ENCODE data around the gene PARD3B.

The PARD3B gene

GRCh38 chr2:204964414-204964813 lies 419.1 kb downstream of the PARD3B start:
- no peaks in the 10 kb centered on the region for H3K27me3 ChIP-seq
- H3K4me3 ChIP-seq (ENCODE audit: low read depth in 1 of 2, low read length in 1 of 2): no peak overlapping the region
- TF ChIP-seq, protein P1, sequence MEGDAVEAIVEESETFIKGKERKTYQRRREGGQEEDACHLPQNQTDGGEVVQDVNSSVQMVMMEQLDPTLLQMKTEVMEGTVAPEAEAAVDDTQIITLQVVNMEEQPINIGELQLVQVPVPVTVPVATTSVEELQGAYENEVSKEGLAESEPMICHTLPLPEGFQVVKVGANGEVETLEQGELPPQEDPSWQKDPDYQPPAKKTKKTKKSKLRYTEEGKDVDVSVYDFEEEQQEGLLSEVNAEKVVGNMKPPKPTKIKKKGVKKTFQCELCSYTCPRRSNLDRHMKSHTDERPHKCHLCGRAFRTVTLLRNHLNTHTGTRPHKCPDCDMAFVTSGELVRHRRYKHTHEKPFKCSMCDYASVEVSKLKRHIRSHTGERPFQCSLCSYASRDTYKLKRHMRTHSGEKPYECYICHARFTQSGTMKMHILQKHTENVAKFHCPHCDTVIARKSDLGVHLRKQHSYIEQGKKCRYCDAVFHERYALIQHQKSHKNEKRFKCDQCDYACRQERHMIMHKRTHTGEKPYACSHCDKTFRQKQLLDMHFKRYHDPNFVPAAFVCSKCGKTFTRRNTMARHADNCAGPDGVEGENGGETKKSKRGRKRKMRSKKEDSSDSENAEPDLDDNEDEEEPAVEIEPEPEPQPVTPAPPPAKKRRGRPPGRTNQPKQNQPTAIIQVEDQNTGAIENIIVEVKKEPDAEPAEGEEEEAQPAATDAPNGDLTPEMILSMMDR (IDR thresholded peaks at IDR 0.05): no peak
- no peaks in the 10 kb centered on the region for H3K4me1 ChIP-seq (ENCODE audit: control insufficient read depth in 1 of 2, insufficient read depth in 1 of 2, low read depth in 1 of 2, low read length in 1 of 2)
- H3K9me3 ChIP-seq: no peaks in the 10 kb centered on the region
- no peaks in the 10 kb centered on the region for H3K36me3 ChIP-seq
- H3K27ac ChIP-seq: no peak overlapping the region

DNA sequence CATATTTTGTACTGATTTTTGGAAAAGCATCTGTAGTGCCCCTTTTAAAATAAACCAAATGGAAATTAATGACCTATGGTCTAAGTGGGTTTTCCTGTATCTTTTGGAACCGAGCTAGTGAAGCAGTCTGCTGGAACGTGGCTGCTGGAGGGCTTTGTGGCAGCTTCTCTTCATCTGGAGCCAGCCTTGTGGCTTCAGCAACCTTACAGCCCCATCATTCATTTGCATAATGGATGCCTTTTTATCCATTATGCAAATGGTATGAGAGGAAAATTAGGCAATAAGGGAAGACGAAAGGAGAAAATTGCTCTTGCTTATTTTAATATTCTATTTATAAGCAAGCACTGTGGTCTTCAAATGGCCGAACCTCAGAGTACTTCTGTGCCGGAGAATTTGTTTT lies 421.0 kb downstream of the PARD3B start:
- no peaks in the 10 kb centered on the region for H3K9me3 ChIP-seq
- no peaks in the 10 kb centered on the region for H3K27me3 ChIP-seq
- TF ChIP-seq, protein P1 (IDR thresholded peaks at IDR 0.05): no peak
- no peak overlapping the region for H3K27ac ChIP-seq
- no peaks in the 10 kb centered on the region for H3K36me3 ChIP-seq
- H3K4me1 ChIP-seq (ENCODE audit: control insufficient read depth in 1 of 2, insufficient read depth in 1 of 2, low read depth in 1 of 2, low read length in 1 of 2): no peaks in the 10 kb centered on the region
- H3K4me3 ChIP-seq (ENCODE audit: low read depth in 1 of 2, low read length in 1 of 2): no peak overlapping the region

DNA sequence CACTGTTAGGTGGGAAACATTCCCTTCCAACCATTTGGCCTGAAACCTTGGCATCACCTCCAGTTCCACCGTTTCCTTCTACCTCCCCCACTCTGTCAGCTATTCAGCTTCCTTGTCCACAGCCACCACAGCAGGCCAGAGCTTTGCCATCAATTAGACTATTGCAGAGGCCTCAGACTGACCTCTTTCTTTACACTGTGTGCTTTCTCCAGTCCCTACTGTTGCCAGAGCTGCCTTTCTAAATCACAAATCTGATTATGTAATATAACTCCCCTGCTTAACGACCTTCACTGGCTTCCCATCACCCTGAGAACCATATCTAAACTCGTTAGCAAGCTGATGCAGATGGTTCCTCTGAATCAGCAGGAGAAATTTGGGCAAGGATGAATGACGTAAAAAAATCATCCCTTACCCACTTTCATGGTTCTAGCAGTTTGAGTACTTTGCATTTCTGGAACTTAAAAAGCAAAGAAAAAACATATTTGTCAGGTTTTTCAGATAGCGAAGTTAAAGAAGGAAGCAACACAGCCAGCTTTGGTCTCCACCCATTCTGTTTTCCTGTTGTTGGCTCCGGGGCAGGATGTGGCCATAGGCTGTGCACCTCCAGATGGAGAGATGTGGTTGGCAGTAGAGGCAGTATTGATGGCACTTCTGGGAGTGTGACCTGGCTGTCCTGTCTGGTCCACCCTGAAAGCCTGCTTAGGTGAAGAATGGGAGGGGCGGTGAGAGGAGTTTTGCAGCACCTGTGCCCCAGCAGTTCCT lies 422.1 kb downstream of the PARD3B start:
- H3K9me3 ChIP-seq: no peaks in the 10 kb centered on the region
- no peaks in the 10 kb centered on the region for H3K27me3 ChIP-seq
- no peaks in the 10 kb centered on the region for H3K36me3 ChIP-seq
- TF ChIP-seq, protein P1 (IDR thresholded peaks at IDR 0.05): no peak
- H3K4me3 ChIP-seq (ENCODE audit: low read depth in 1 of 2, low read length in 1 of 2): no peak overlapping the region
- no peak overlapping the region for H3K27ac ChIP-seq
- no peaks in the 10 kb centered on the region for H3K4me1 ChIP-seq (ENCODE audit: control insufficient read depth in 1 of 2, insufficient read depth in 1 of 2, low read depth in 1 of 2, low read length in 1 of 2)

- H3K27me3 ChIP-seq: no peaks in the 10 kb centered on the region
- no peaks in the 10 kb centered on the region for H3K36me3 ChIP-seq
- no peaks in the 10 kb centered on the region for H3K4me1 ChIP-seq (ENCODE audit: control insufficient read depth in 1 of 2, insufficient read depth in 1 of 2, low read depth in 1 of 2, low read length in 1 of 2)
- no peak overlapping the region for H3K27ac ChIP-seq
- H3K9me3 ChIP-seq: no peaks in the 10 kb centered on the region
- H3K4me3 ChIP-seq (ENCODE audit: low read depth in 1 of 2, low read length in 1 of 2): no peak overlapping the region
- TF ChIP-seq, protein P1 (IDR thresholded peaks at IDR 0.05): no peak
Observed at GRCh38 chr2:204971206-204971907, 426.1 kb downstream of the PARD3B start.

DNA sequence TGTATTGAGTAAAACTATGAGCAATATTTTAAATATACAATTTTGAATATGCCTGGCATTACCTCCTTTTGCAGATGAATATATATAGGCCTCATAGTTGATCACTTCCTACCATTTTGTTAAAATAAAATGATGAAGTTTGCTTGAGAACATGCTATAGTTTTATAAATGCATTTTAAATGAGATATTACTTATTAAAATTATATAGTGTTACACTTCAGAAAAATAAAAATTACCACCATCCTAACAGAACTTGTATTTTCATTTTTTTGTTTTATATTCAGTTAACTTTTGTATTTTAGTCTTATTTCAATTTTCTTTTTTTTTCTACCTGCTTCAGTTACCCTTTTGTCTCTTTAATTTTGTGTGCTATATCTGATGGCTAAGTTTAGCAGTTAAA lies 426.9 kb downstream of the PARD3B start:
- H3K27me3 ChIP-seq: no peaks in the 10 kb centered on the region
- H3K4me1 ChIP-seq (ENCODE audit: control insufficient read depth in 1 of 2, insufficient read depth in 1 of 2, low read depth in 1 of 2, low read length in 1 of 2): no peaks in the 10 kb centered on the region

More for the DNA sequence above, 426.9 kb downstream of the PARD3B start:
- H3K4me3 ChIP-seq (ENCODE audit: low read depth in 1 of 2, low read length in 1 of 2): no peak overlapping the region
- TF ChIP-seq, protein P1 (IDR thresholded peaks at IDR 0.05): no peak
- H3K36me3 ChIP-seq: no peaks in the 10 kb centered on the region
- no peak overlapping the region for H3K27ac ChIP-seq
- no peaks in the 10 kb centered on the region for H3K9me3 ChIP-seq
